Measurements from ENCODE around the gene QSOX2.

DNA sequence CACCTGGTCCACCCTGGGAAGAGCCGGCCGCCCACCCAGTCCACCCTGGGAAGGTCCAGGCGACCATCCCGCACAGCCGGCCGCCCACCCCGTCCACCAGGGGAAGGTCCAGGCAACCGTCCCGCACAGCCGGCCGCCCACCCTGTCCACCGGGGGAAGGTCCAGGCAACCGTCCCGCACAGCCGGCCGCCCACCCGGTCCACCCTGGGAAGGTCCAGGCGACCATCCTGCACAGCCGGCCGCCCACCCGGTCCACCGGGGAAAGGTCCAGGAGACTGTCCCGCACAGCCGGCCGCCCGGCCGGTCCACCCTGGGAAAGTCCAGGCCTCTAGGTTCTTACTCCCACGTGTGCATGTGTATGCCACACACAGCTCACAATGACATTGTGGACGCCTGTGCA lies 6.7 kb upstream of the QSOX2 start:
- TF ChIP-seq, protein P1, sequence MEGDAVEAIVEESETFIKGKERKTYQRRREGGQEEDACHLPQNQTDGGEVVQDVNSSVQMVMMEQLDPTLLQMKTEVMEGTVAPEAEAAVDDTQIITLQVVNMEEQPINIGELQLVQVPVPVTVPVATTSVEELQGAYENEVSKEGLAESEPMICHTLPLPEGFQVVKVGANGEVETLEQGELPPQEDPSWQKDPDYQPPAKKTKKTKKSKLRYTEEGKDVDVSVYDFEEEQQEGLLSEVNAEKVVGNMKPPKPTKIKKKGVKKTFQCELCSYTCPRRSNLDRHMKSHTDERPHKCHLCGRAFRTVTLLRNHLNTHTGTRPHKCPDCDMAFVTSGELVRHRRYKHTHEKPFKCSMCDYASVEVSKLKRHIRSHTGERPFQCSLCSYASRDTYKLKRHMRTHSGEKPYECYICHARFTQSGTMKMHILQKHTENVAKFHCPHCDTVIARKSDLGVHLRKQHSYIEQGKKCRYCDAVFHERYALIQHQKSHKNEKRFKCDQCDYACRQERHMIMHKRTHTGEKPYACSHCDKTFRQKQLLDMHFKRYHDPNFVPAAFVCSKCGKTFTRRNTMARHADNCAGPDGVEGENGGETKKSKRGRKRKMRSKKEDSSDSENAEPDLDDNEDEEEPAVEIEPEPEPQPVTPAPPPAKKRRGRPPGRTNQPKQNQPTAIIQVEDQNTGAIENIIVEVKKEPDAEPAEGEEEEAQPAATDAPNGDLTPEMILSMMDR (IDR thresholded peaks at IDR 0.05): no peak
- TF ChIP-seq POLR2A (IDR thresholded peaks at IDR 0.05) (no peak), POLR2AphosphoS5 (IDR thresholded peaks at IDR 0.05) (no peak)
